ENCODE measurements around the gene DGKG.

GRCh38 chr3:186150041-186150830, 211.8 kb downstream of the DGKG start:
- TF ChIP-seq CTCF (conservative IDR thresholded peaks at IDR 0.05; ENCODE audit: low read length), result no peak
- TF ChIP-seq EZH2phosphoT487 (IDR thresholded peaks at IDR 0.05; ENCODE audit: borderline replicate concordance), result no peak
